Trophoblast cell (in vitro differentiated cells and primary cell): Measurements from ENCODE around the gene RANBP17. TPM values are rescaled to one million over a fixed set of nuclear protein-coding genes. Genes with fewer than 3 reads are reported as not detected.

ENCODE experiments used
- DNase-seq, 2 donors: peaks; one replicate each; pipeline ENCODE4 v3.0.0-alpha.2; 2016
- H2AFZ ChIP-seq: 2 replicates; pipeline ENCODE4 v1.6.1; 2013; ENCODE audit warnings: low read length, moderate library complexity, mild to moderate bottlenecking; ENCODE audit not compliant: insufficient read depth, poor library complexity
- H2AK5ac ChIP-seq: 2 replicates; pipeline ENCODE4 v1.6.1; 2013; ENCODE audit warnings: mild to moderate bottlenecking, low read length
- H2BK120ac ChIP-seq: 2 replicates; pipeline ENCODE4 v1.6.1; 2013; ENCODE audit warnings: low read length, mild to moderate bottlenecking, moderate library complexity; ENCODE audit not compliant: insufficient read depth, poor library complexity
- H2BK12ac ChIP-seq: 2 replicates; pipeline ENCODE4 v1.6.1; 2013; ENCODE audit warnings: mild to moderate bottlenecking, low read length, moderate library complexity
- H2BK5ac ChIP-seq: 2 replicates; pipeline ENCODE4 v1.6.1; 2013; ENCODE audit warnings: low read length, low read depth, moderate library complexity, mild to moderate bottlenecking; ENCODE audit not compliant: poor library complexity
- H3K14ac ChIP-seq: 2 replicates; pipeline ENCODE4 v1.6.1; 2013; ENCODE audit warnings: mild to moderate bottlenecking, low read length
- H3K18ac ChIP-seq: 2 replicates; pipeline ENCODE4 v1.6.1; 2013; ENCODE audit warnings: mild to moderate bottlenecking, low read length
- H3K23ac ChIP-seq: 2 replicates; pipeline ENCODE4 v1.6.1; 2013; ENCODE audit warnings: low read length
- H3K27ac ChIP-seq: 2 replicates; pipeline ENCODE4 v1.5.1; 2013; ENCODE audit warnings: low read depth, mild to moderate bottlenecking, inconsistent platforms, low read length, moderate library complexity
- H3K27me3 ChIP-seq: 2 replicates; pipeline ENCODE4 v1.6.1; 2013; ENCODE audit warnings: inconsistent platforms, mild to moderate bottlenecking, low read length, moderate library complexity; ENCODE audit not compliant: insufficient read depth
- H3K36me3 ChIP-seq, 2 experiments: 1 replicate in 1 of 2; 2 replicates in 1 of 2; pipeline ENCODE4 v1.6.1; 2013; ENCODE audit warnings: low read length in 2 of 2, mild to moderate bottlenecking in 2 of 2, moderate library complexity in 1 of 2; ENCODE audit not compliant: insufficient read depth in 2 of 2, control insufficient read depth in 1 of 2
- H3K4ac ChIP-seq: 2 replicates; pipeline ENCODE4 v1.6.1; 2013; ENCODE audit warnings: low read depth, mild to moderate bottlenecking, low read length, moderate library complexity
- H3K4me1 ChIP-seq, 2 experiments: 1 replicate in 1 of 2; 2 replicates in 1 of 2; pipeline ENCODE4 v1.6.1; 2013; ENCODE audit warnings: low read length in 2 of 2, mild to moderate bottlenecking in 2 of 2, moderate library complexity in 1 of 2; ENCODE audit not compliant: insufficient read depth in 2 of 2, control insufficient read depth in 1 of 2
- H3K4me2 ChIP-seq: 2 replicates; pipeline ENCODE4 v1.6.1; 2013; ENCODE audit warnings: inconsistent platforms, mild to moderate bottlenecking, low read length, moderate library complexity
- H3K4me3 ChIP-seq: 2 replicates; pipeline ENCODE4 v1.5.1; 2013; ENCODE audit warnings: mild to moderate bottlenecking, low read depth, low read length, inconsistent platforms
- H3K79me1 ChIP-seq: one replicate; pipeline ENCODE4 v1.6.1; 2013; ENCODE audit warnings: low read length
- H3K79me2 ChIP-seq: 2 replicates; pipeline ENCODE4 v1.6.1; 2013; ENCODE audit warnings: low read length, mild to moderate bottlenecking; ENCODE audit not compliant: control insufficient read depth, insufficient read depth, poor library complexity
- H3K9ac ChIP-seq: 2 replicates; pipeline ENCODE4 v1.6.1; 2013; ENCODE audit warnings: mild to moderate bottlenecking, low read length
- H3K9me3 ChIP-seq: 2 replicates; pipeline ENCODE4 v1.6.1; 2013; ENCODE audit warnings: low read depth, mild to moderate bottlenecking, control low read depth, inconsistent platforms, low read length; ENCODE audit not compliant: insufficient read depth
- H4K12ac ChIP-seq: 2 replicates; pipeline ENCODE4 v1.6.1; 2013; ENCODE audit warnings: low read depth, mild to moderate bottlenecking, low read length, moderate library complexity
- H4K8ac ChIP-seq: 2 replicates; pipeline ENCODE4 v1.6.1; 2013; ENCODE audit warnings: low read depth, mild to moderate bottlenecking, low read length, moderate library complexity
- H4K91ac ChIP-seq: one replicate; pipeline ENCODE4 v1.6.1; 2013; ENCODE audit warnings: low read depth, mild to moderate bottlenecking, low read length, moderate library complexity
- WGBS: extraction: QIAGEN DNeasy Blood & Tissue Kit; methylation state at CpG from one replicate; pipeline ENCODE4 v1.1.7; 2013; ENCODE audit warnings: missing lambda C conversion rate; ENCODE audit not compliant: insufficient read length, insufficient coverage; ENCODE audit errors: extremely low coverage; 5-methylcytosine and 5-hydroxymethylcytosine counted together
- polyA plus RNA-seq: library from polyadenylated mRNA; stranded (reverse); fragments of 200-250 nt; gene quantifications from 2 replicates; pipeline ENCODE4 v1.2.3, GENCODE V29; 2013

Gene RANBP17
- 6.4 and 7.7 TPM in 2 replicates for polyA plus RNA-seq

- Histone ChIP-seq H3K4me2 (peak within 1 kb of the TSS; percentile 64), H3K4me3 (peak within 1 kb of the TSS; percentile 92), H2AFZ (peak within 1 kb of the TSS; percentile 77), H3K4me1 (peaks cover 2 to 10% of the 10 kb centered on the region in 2 experiments), H4K91ac (peak within 1 kb of the TSS; percentile 82), H4K8ac (peak within 1 kb of the TSS; percentile 85), H2BK5ac (peak within 1 kb of the TSS; percentile 92), H3K79me2 (peaks cover 9% of the 10 kb centered on the region), H3K14ac (peak within 1 kb of the TSS; percentile 98), H2AK5ac (peak within 1 kb of the TSS; percentile 22), H3K23ac (no peak within 1 kb of the TSS), H3K9ac (peak within 1 kb of the TSS; percentile 96), H2BK12ac (peak within 1 kb of the TSS; percentile 59), H3K36me3 (no peaks in the 10 kb centered on the region), H4K12ac (peak within 1 kb of the TSS; percentile 47), H3K4ac (peak within 1 kb of the TSS; percentile 71), H3K27me3 (no peaks in the 10 kb centered on the region), H3K9me3 (peaks cover 3% of the 10 kb centered on the region), H3K18ac (peak within 1 kb of the TSS; percentile 89), H2BK120ac (peak within 1 kb of the TSS; percentile 91), H3K79me1 (peaks cover 8% of the 10 kb centered on the region), H3K27ac (peak within 1 kb of the TSS; percentile 82)
- peak; percentile 75 to 87 for DNase-seq
- WGBS, result no CpG with 5 or more reads among the region's 102 CpGs
Measured at GRCh38 chr5:170861917-170862766, at the start of gene RANBP17. RANBP17 (plus strand) TSS chr5:170862018.

- Histone ChIP-seq H3K9ac (no peak overlapping the region), H2AK5ac (no peak overlapping the region), H2BK5ac (no peak overlapping the region), H3K14ac (no peak overlapping the region), H3K18ac (no peak overlapping the region), H3K4me3 (no peak overlapping the region), H4K91ac (no peak overlapping the region), H2BK120ac (no peak overlapping the region), H3K9me3 (peaks cover 2% of the 10 kb centered on the region), H4K8ac (no peak overlapping the region), H3K36me3 (peaks cover 10 to 26% of the 10 kb centered on the region in 2 experiments), H3K27me3 (no peaks in the 10 kb centered on the region), H3K27ac (no peak overlapping the region), H3K79me1 (no peaks in the 10 kb centered on the region), H3K4ac (no peak overlapping the region), H4K12ac (no peak overlapping the region), H3K79me2 (no peaks in the 10 kb centered on the region), H2BK12ac (no peak overlapping the region), H3K4me2 (no peak overlapping the region), H3K23ac (no peak overlapping the region), H3K4me1 (no peaks in the 10 kb centered on the region), H2AFZ (no peak overlapping the region)
- DNase-seq, result no peak
- no CpG with 5 or more reads among the region's 5 CpGs for WGBS
Measured at GRCh38 chr5:170813231-170813630, 48.6 kb upstream of the RANBP17 start.

- no peaks in the 10 kb centered on the region for H3K79me2 ChIP-seq
- H3K27me3 ChIP-seq, result no peaks in the 10 kb centered on the region
- no peak overlapping the region for H2BK5ac ChIP-seq
- no peak overlapping the region for H3K14ac ChIP-seq
- no peak overlapping the region for H4K91ac ChIP-seq
- no peak overlapping the region for H3K4me3 ChIP-seq
- no peak overlapping the region for H3K9ac ChIP-seq
- H3K4me2 ChIP-seq, result no peak overlapping the region
- no peak overlapping the region for H4K12ac ChIP-seq
- no peak overlapping the region for H2BK12ac ChIP-seq
- H3K23ac ChIP-seq, result no peak overlapping the region
- no peaks in the 10 kb centered on the region for H3K9me3 ChIP-seq
- no peak overlapping the region for H2AK5ac ChIP-seq
- no peaks in the 10 kb centered on the region for H3K79me1 ChIP-seq
- no peak for DNase-seq
- H3K27ac ChIP-seq, result no peak overlapping the region
- no peak overlapping the region for H3K18ac ChIP-seq
- WGBS, result no CpG with 5 or more reads among the region's 3 CpGs
- H4K8ac ChIP-seq, result no peak overlapping the region
- H2BK120ac ChIP-seq, result no peak overlapping the region
- H3K36me3 ChIP-seq, result peaks cover 0 to 2% of the 10 kb centered on the region in 2 experiments
- H3K4ac ChIP-seq, result no peak overlapping the region
- H2AFZ ChIP-seq, result no peak overlapping the region
- no peaks in the 10 kb centered on the region for H3K4me1 ChIP-seq
Measured at GRCh38 chr5:170817195-170817594, 44.6 kb upstream of the RANBP17 start.

GRCh38 chr5:170818232-170818631 lies 43.6 kb upstream of the RANBP17 start:
- Histone ChIP-seq H3K4me1 (no peaks in the 10 kb centered on the region), H3K79me1 (no peaks in the 10 kb centered on the region), H4K8ac (no peak overlapping the region), H2AK5ac (no peak overlapping the region), H3K14ac (no peak overlapping the region), H3K4me2 (no peak overlapping the region), H3K79me2 (no peaks in the 10 kb centered on the region), H3K18ac (no peak overlapping the region), H2AFZ (no peak overlapping the region), H4K91ac (no peak overlapping the region), H3K9ac (no peak overlapping the region), H3K4me3 (no peak overlapping the region), H2BK120ac (no peak overlapping the region), H3K27me3 (no peaks in the 10 kb centered on the region), H3K36me3 (peaks cover 0 to 2% of the 10 kb centered on the region in 2 experiments), H4K12ac (no peak overlapping the region), H3K27ac (no peak overlapping the region), H2BK12ac (no peak overlapping the region), H3K23ac (no peak overlapping the region), H3K4ac (no peak overlapping the region), H2BK5ac (no peak overlapping the region), H3K9me3 (no peaks in the 10 kb centered on the region)
- WGBS, result no CpG with 5 or more reads among the region's 1 CpG
- peak in 1 of 2 donors; percentile 17 for DNase-seq
